ENCODE measurements around the gene NT5DC2. TPM values are rescaled to one million over a fixed set of nuclear protein-coding genes. Genes with fewer than 3 reads are reported as not detected.
A peak's percentile ranks its signal among the peaks of the same experiment; 100 is the strongest.

The NT5DC2 gene
- 44.5 and 46.9 TPM in 2 replicates for total RNA-seq (2014; rRNA removed; shearing (Covaris generic))

GRCh38 chr3:52533623-52534280, at the start of gene NT5DC2:
NT5DC2 (minus strand) TSS chr3:52533857; CDS start chr3:52533737, 120 bp downstream.
- peak; percentile 22 for DNase-seq (ENCODE audit: low spot score)

- DNase-seq (ENCODE audit: low spot score) = no peak
These were observed 40.7 kb upstream of the NT5DC2 start for GRCh38 chr3:52574056-52574965.

- no peak for DNase-seq (ENCODE audit: low spot score)
These were observed 38.6 kb upstream of the NT5DC2 start for GRCh38 chr3:52572221-52572620.

GRCh38 chr3:52570076-52570475, 36.4 kb upstream of the NT5DC2 start:
- DNase-seq (ENCODE audit: low spot score) = no peak

- no peak for DNase-seq (ENCODE audit: low spot score)
These were observed 34.4 kb upstream of the NT5DC2 start for GRCh38 chr3:52568069-52568468.

GRCh38 chr3:52563984-52564383, 30.3 kb upstream of the NT5DC2 start:
- DNase-seq (ENCODE audit: low spot score) = no peak

GRCh38 chr3:52561028-52561747, 27.5 kb upstream of the NT5DC2 start:
- no peak for DNase-seq (ENCODE audit: low spot score)

- no peak for DNase-seq (ENCODE audit: low spot score)
These were observed 24.8 kb upstream of the NT5DC2 start for GRCh38 chr3:52558436-52558835.

GRCh38 chr3:52557011-52557960, 23.6 kb upstream of the NT5DC2 start:
- DNase-seq (ENCODE audit: low spot score) = no peak

GRCh38 chr3:52555056-52555455, 21.4 kb upstream of the NT5DC2 start:
- DNase-seq (ENCODE audit: low spot score) = no peak

GRCh38 chr3:52554026-52554755, 20.5 kb upstream of the NT5DC2 start:
- DNase-seq (ENCODE audit: low spot score) = no peak

GRCh38 chr3:52552089-52552488, 18.4 kb upstream of the NT5DC2 start:
- no peak for DNase-seq (ENCODE audit: low spot score)

- no peak for DNase-seq (ENCODE audit: low spot score)
These were observed 17.5 kb upstream of the NT5DC2 start for GRCh38 chr3:52551118-52551517.

- DNase-seq (ENCODE audit: low spot score) = no peak
These were observed 13.5 kb upstream of the NT5DC2 start for GRCh38 chr3:52547143-52547542.

- no peak for DNase-seq (ENCODE audit: low spot score)
These were observed 12.6 kb upstream of the NT5DC2 start for GRCh38 chr3:52546111-52546901.

GRCh38 chr3:52544937-52545336, 11.3 kb upstream of the NT5DC2 start:
- no peak for DNase-seq (ENCODE audit: low spot score)

- no peak for DNase-seq (ENCODE audit: low spot score)
These were observed 7.4 kb upstream of the NT5DC2 start for GRCh38 chr3:52541050-52541449.

- DNase-seq (ENCODE audit: low spot score) = no peak
These were observed 5.5 kb upstream of the NT5DC2 start for GRCh38 chr3:52539010-52539653.

All from H4 (cell line).